Measurements from ENCODE around the gene CARD10.

GRCh38 chr22:37553725-37554124 lies 34.5 kb upstream of the CARD10 start:
- no peak for TF ChIP-seq YY1 (IDR thresholded peaks at IDR 0.05; ENCODE audit: insufficient read depth, insufficient read length)
- TF ChIP-seq ZNF274 (IDR thresholded peaks at IDR 0.05; ENCODE audit: low read depth, low read length), result no peak
- TF ChIP-seq SUZ12 (IDR thresholded peaks at IDR 0.05; ENCODE audit: extremely low read depth, insufficient read depth, insufficient read length), result no peak
